Psoas muscle (tissue), 8 donors: ENCODE measurements around the gene THUMPD1. TPM values are rescaled to one million over a fixed set of nuclear protein-coding genes. Genes with fewer than 3 reads are reported as not detected.

Source experiments
- ATAC-seq, 4 donors: fragments of 200-7000 bp; cut with Tn5 transposase; one replicate each; pipeline ENCODE4 v1.9.1; 2020; ENCODE audit warnings: moderate library complexity in 3 of 4, mild to moderate bottlenecking in 2 of 4
- DNase-seq, 2 donors: peaks; one replicate each; pipeline ENCODE4 v3.0.0-alpha.2; 2020
- H3K27ac ChIP-seq: fragments of 200-600 bp; one replicate; pipeline ENCODE4 v1.8.0; 2022
- H3K27me3 ChIP-seq, 3 donors: fragments of 200-600 bp in 1 of 3; one replicate each; pipeline versions ENCODE4 v1.6.1 to v1.8.0; 2013 to 2022; ENCODE audit warnings: low read length in 2 of 3, mild to moderate bottlenecking in 2 of 3, moderate library complexity in 1 of 3; ENCODE audit not compliant: insufficient read depth in 3 of 3
- H3K36me3 ChIP-seq, 2 donors: fragments of 200-600 bp in 1 of 2; one replicate each; pipeline versions ENCODE4 v1.6.1 to v1.8.0; 2013 to 2022; ENCODE audit warnings: low read depth in 1 of 2, mild to moderate bottlenecking in 1 of 2, moderate library complexity in 1 of 2; ENCODE audit not compliant: insufficient read depth in 1 of 2
- H3K4me1 ChIP-seq: fragments of 200-600 bp; one replicate; pipeline ENCODE4 v1.8.0; 2022
- H3K4me3 ChIP-seq: fragments of 200-600 bp; one replicate; pipeline ENCODE4 v1.8.0; 2022; ENCODE audit warnings: mild to moderate bottlenecking
- H3K9me3 ChIP-seq: fragments of 200-600 bp; one replicate; pipeline ENCODE4 v1.8.0; 2022
- CTCF ChIP-seq: fragments of 200-600 bp; IDR thresholded peaks from one replicate; pipeline ENCODE4 v1.8.0; 2022; ENCODE audit warnings: antibody characterized with exemption
- WGBS, 3 donors: extraction: QIAGEN DNeasy Blood & Tissue Kit; methylation state at CpG; one replicate each; pipeline versions ENCODE4 v1.1.6 to v1.1.7; 2013; 5-methylcytosine and 5-hydroxymethylcytosine counted together
- intact Hi-C, 2 donors: fragments of 100-400 bp; cut with DNase I; formaldehyde crosslinking; loops; one replicate each; pipeline versions ENCODE4 v1.11.0 to v1.14.2; 2022
- polyA plus RNA-seq, 3 donors: library from polyadenylated mRNA; stranded (reverse); fragments of 200-250 nt; gene quantifications; one replicate each; pipeline ENCODE4 v1.2.3, GENCODE V29; 2013
- total RNA-seq, 4 donors: library from RNA; stranded (reverse); fragmentation: NEBNext Ultra II Directional in 2 of 4; extraction: Animal tissue kit (Norgen Biotek cat#: 25700) in 2 of 4; gene quantifications; one replicate each; pipeline versions ENCODE4 v1.2.1 to v1.2.4, GENCODE V29; 2021 to 2023
- donor health status: healthy with polysubstance abuse.
- donor health status: DM: no; HTN: no; CAD: no; lungs with moderate emphysema.
- donor health status: Bipolar disorder and iron deficiency.
- donor health status: healthy.
- donor health status: DM: yes; HTN: yes; CAD: no.
- donor health status: DM: no; HTN: no; CAD: no.
- donor health status: DM: no; HTN: no; CAD: no.
- donor health status: DM: yes; HTN: yes; CAD: no.

Gene THUMPD1
- total and polyA plus RNA-seq, 7 donors, result 13.0 to 29.5 (median 20.5) TPM

- no peaks in the 10 kb centered on the region for H3K4me1 ChIP-seq
- no peak overlapping the region for H3K4me3 ChIP-seq
- H3K9me3 ChIP-seq, result no peaks in the 10 kb centered on the region
- H3K36me3 ChIP-seq, result no peaks in the 10 kb centered on the region
- DNase-seq (no peak), ATAC-seq (no peak)
- intact Hi-C loops, result no loop called here
- WGBS, 3 donors, result 52 to 61% (median 59%) methylated on average over 1 of the region's 1 CpG
- no peak for TF ChIP-seq CTCF
- H3K27me3 ChIP-seq, result no peaks in the 10 kb centered on the region
- H3K27ac ChIP-seq, result no peak overlapping the region
Measured at GRCh38 chr16:20753727-20754126, 12.1 kb upstream of the THUMPD1 start.

- 90 to 100% methylated on average over 1 of the region's 1 CpG; no CpG with 5 or more reads in 1 of the 3 donors for WGBS, 3 donors
- H3K27ac ChIP-seq, result no peak overlapping the region
- no peaks in the 10 kb centered on the region for H3K9me3 ChIP-seq
- H3K4me3 ChIP-seq, result no peak overlapping the region
- TF ChIP-seq CTCF, result no peak
- ATAC-seq, result no peak
- DNase-seq, result no peak
- H3K36me3 ChIP-seq, result no peaks in the 10 kb centered on the region
- no peaks in the 10 kb centered on the region for H3K27me3 ChIP-seq
- H3K4me1 ChIP-seq, result no peaks in the 10 kb centered on the region
- intact Hi-C loops, result no loop called here
Measured at GRCh38 chr16:20750558-20750957, 8.9 kb upstream of the THUMPD1 start.

GRCh38 chr16:20749474-20749873 is 7.9 kb upstream of the THUMPD1 start:
- no peaks in the 10 kb centered on the region for H3K27me3 ChIP-seq
- H3K27ac ChIP-seq, result no peak overlapping the region
- 89 to 100% (median 94%) methylated on average over 1 of the region's 1 CpG for WGBS, 3 donors
- H3K4me3 ChIP-seq, result no peak overlapping the region
- TF ChIP-seq CTCF, result no peak
- no peaks in the 10 kb centered on the region for H3K9me3 ChIP-seq
- DNase-seq (no peak), ATAC-seq (no peak)
- H3K36me3 ChIP-seq, result no peaks in the 10 kb centered on the region
- no peaks in the 10 kb centered on the region for H3K4me1 ChIP-seq
- intact Hi-C loops, result no loop called here

- Histone ChIP-seq H3K27me3 (no peaks in the 10 kb centered on the region), H3K9me3 (no peaks in the 10 kb centered on the region), H3K27ac (no peak overlapping the region), H3K36me3 (no peaks in the 10 kb centered on the region), H3K4me3 (no peak overlapping the region), H3K4me1 (no peaks in the 10 kb centered on the region)
- 85 to 94% (median 91%) methylated on average over 4 of the region's 4 CpGs for WGBS, 3 donors
- no peak for ATAC-seq
- TF ChIP-seq CTCF, result no peak
- intact Hi-C loops, result no loop called here
- DNase-seq, result no peak
Measured at GRCh38 chr16:20747030-20747816, 5.6 kb upstream of the THUMPD1 start.

GRCh38 chr16:20746461-20746860 is 4.8 kb upstream of the THUMPD1 start:
- H3K36me3 ChIP-seq, result no peaks in the 10 kb centered on the region
- WGBS, 3 donors, result 95% methylated on average over 3 of the region's 3 CpGs
- DNase-seq (no peak), ATAC-seq (no peak)
- no peak for TF ChIP-seq CTCF
- no peaks in the 10 kb centered on the region for H3K27me3 ChIP-seq
- no peaks in the 10 kb centered on the region for H3K4me1 ChIP-seq
- no peaks in the 10 kb centered on the region for H3K9me3 ChIP-seq
- H3K4me3 ChIP-seq, result no peak overlapping the region
- no peak overlapping the region for H3K27ac ChIP-seq
- intact Hi-C loops, result no loop called here
